ENCODE results near the gene DCHS1. TPM values are rescaled to one million over a fixed set of nuclear protein-coding genes. Genes with fewer than 3 reads are reported as not detected.

The DCHS1 gene
- total RNA-seq, 4 donors from 2014 or later, result 26.8 to 125 (median 73.6) TPM

- no peak for TF ChIP-seq POLR2A (IDR thresholded peaks at IDR 0.05)
- TF ChIP-seq CTCF (IDR thresholded peaks at IDR 0.05), result no peak
- no peak for DNase-seq
- Histone ChIP-seq H3K27me3 (no peaks in the 10 kb centered on the region), H3K9me3 (no peaks in the 10 kb centered on the region), H3K27ac (no peak overlapping the region), H3K4me3 (no peak overlapping the region), H3K4me1 (no peaks in the 10 kb centered on the region), H3K36me3 (no peaks in the 10 kb centered on the region)
- intact Hi-C loops (cut with DNase I; ENCODE audit: low total_unique reads), result no loop called here
These were observed 16.4 kb upstream of the DCHS1 start for GRCh38 chr11:6671991-6672390.

GRCh38 chr11:6670202-6670830 lies 14.7 kb upstream of the DCHS1 start:
- DNase-seq, result no peak
- Histone ChIP-seq H3K36me3 (no peaks in the 10 kb centered on the region), H3K27me3 (no peaks in the 10 kb centered on the region), H3K27ac (no peak overlapping the region), H3K9me3 (no peaks in the 10 kb centered on the region), H3K4me1 (no peaks in the 10 kb centered on the region), H3K4me3 (no peak overlapping the region)
- intact Hi-C loops (cut with DNase I; ENCODE audit: low total_unique reads), result no loop called here
- TF ChIP-seq POLR2A (IDR thresholded peaks at IDR 0.05) (no peak), CTCF (IDR thresholded peaks at IDR 0.05) (no peak)

GRCh38 chr11:6667733-6668374 lies 12.2 kb upstream of the DCHS1 start:
- intact Hi-C loops (cut with DNase I; ENCODE audit: low total_unique reads), result no loop called here
- no peak for TF ChIP-seq POLR2A (IDR thresholded peaks at IDR 0.05)
- TF ChIP-seq CTCF (IDR thresholded peaks at IDR 0.05), result peak; percentile 45 to 59 (median 56)
- no peaks in the 10 kb centered on the region for H3K36me3 ChIP-seq
- peak overlapping the region in 1 of 2 donors; percentile 50 for H3K27ac ChIP-seq
- H3K4me1 ChIP-seq, result no peaks in the 10 kb centered on the region
- H3K4me3 ChIP-seq, result no peak overlapping the region
- no peaks in the 10 kb centered on the region for H3K27me3 ChIP-seq
- H3K9me3 ChIP-seq, result no peaks in the 10 kb centered on the region
- DNase-seq, result no peak

- H3K27me3 ChIP-seq, result no peaks in the 10 kb centered on the region
- intact Hi-C loops (cut with DNase I; ENCODE audit: low total_unique reads), result no loop called here
- no peak for DNase-seq
- H3K4me3 ChIP-seq, result no peak overlapping the region
- H3K9me3 ChIP-seq, result no peaks in the 10 kb centered on the region
- no peak for TF ChIP-seq CTCF (IDR thresholded peaks at IDR 0.05)
- no peak for TF ChIP-seq POLR2A (IDR thresholded peaks at IDR 0.05)
- no peaks in the 10 kb centered on the region for H3K36me3 ChIP-seq
- no peak overlapping the region for H3K27ac ChIP-seq
- no peaks in the 10 kb centered on the region for H3K4me1 ChIP-seq
These were observed 10.9 kb upstream of the DCHS1 start for GRCh38 chr11:6666302-6667183.

GRCh38 chr11:6664551-6664950 lies 8.9 kb upstream of the DCHS1 start:
- intact Hi-C loops (cut with DNase I; ENCODE audit: low total_unique reads), result no loop called here

More at GRCh38 chr11:6664551-6664950, 8.9 kb upstream of the DCHS1 start:
- no peak overlapping the region for H3K4me3 ChIP-seq
- H3K27me3 ChIP-seq, result no peaks in the 10 kb centered on the region
- no peak for TF ChIP-seq POLR2A (IDR thresholded peaks at IDR 0.05)
- no peak for TF ChIP-seq CTCF (IDR thresholded peaks at IDR 0.05)
- DNase-seq, result no peak
- no peaks in the 10 kb centered on the region for H3K4me1 ChIP-seq
- H3K36me3 ChIP-seq, result no peaks in the 10 kb centered on the region
- peak overlapping the region; percentile 64 to 71 for H3K27ac ChIP-seq
- H3K9me3 ChIP-seq, result no peaks in the 10 kb centered on the region

Data from uterus (tissue), 4 donors.